IMR-90 (cell line): Measurements from ENCODE around the gene PRR19. TPM values are rescaled to one million over a fixed set of nuclear protein-coding genes. Genes with fewer than 3 reads are reported as not detected.

ENCODE experiments used
- ATAC-seq: fragments of 200-7000 bp; cut with Tn5 transposase; 2 replicates; pipeline ENCODE4 v1.9.1; 2020; ENCODE audit warnings: low read depth, mild to moderate bottlenecking, moderate library complexity
- BruUV-seq: library from RNA; stranded (reverse); fragments of 400-500 nt; replicated peaks from 2 replicates; lab custom pipeline; 2021; lab: Mats Ljungman, UMichigan
- CTCF ChIA-PET: fragments of 300-600 bp; formaldehyde crosslinking; extraction: SDS; loops from one replicate; lab custom pipeline; 2021; ENCODE audit warnings: antibody characterized with exemption; lab: Yijun Ruan, JAX
- POLR2A ChIA-PET: fragments of 300-600 bp; sonication (Branson Sonifier 250); formaldehyde crosslinking; loops from one replicate; lab custom pipeline; 2022; ENCODE audit warnings: antibody characterized with exemption; ENCODE audit not compliant: unreplicated experiment; lab: Charles Lee
- DNase-seq: peaks from one replicate; pipeline ENCODE4 v3.0.0; 2013
- H2AFZ ChIP-seq: replicated peaks from 2 replicates; pipeline ENCODE3; 2013; ENCODE audit warnings: low read length, mild to moderate bottlenecking; ENCODE audit not compliant: poor library complexity
- H2AK5ac ChIP-seq: 2 replicates; pipeline ENCODE4 v1.6.1; 2013; ENCODE audit warnings: low read depth, low read length, inconsistent platforms
- H2AK9ac ChIP-seq: replicated peaks from 2 replicates; pipeline ENCODE3; 2013; ENCODE audit warnings: mild to moderate bottlenecking, low read depth, low read length, moderate library complexity; ENCODE audit not compliant: poor library complexity
- H2BK120ac ChIP-seq: 2 replicates; pipeline ENCODE4 v1.6.1; 2013; ENCODE audit warnings: low read depth, low read length, inconsistent platforms
- H2BK15ac ChIP-seq: 3 replicates; pipeline ENCODE4 v1.6.1; 2013; ENCODE audit warnings: low read depth, low read length, inconsistent platforms
- H2BK20ac ChIP-seq: 2 replicates; pipeline ENCODE4 v1.6.1; 2013; ENCODE audit warnings: low read depth, mild to moderate bottlenecking, inconsistent platforms, low read length, moderate library complexity
- H2BK5ac ChIP-seq: 2 replicates; pipeline ENCODE4 v1.6.1; 2013; ENCODE audit warnings: mild to moderate bottlenecking, low read depth, low read length, inconsistent platforms; ENCODE audit not compliant: poor library complexity, severe bottlenecking
- H3K14ac ChIP-seq: replicated peaks from 2 replicates; pipeline ENCODE4 v1.6.1; 2013; ENCODE audit warnings: low read depth, low read length, inconsistent platforms
- H3K18ac ChIP-seq: 2 replicates; pipeline ENCODE4 v1.6.1; 2013; ENCODE audit warnings: low read depth, low read length, control low read depth
- H3K23ac ChIP-seq: 2 replicates; pipeline ENCODE4 v1.6.1; 2013; ENCODE audit warnings: low read depth, low read length, inconsistent platforms
- H3K27ac ChIP-seq: 2 replicates; pipeline ENCODE4 v1.5.1; 2013; ENCODE audit warnings: mild to moderate bottlenecking, control low read depth, low read length; ENCODE audit not compliant: insufficient read depth
- H3K27me3 ChIP-seq: 2 replicates; pipeline ENCODE4 v1.6.1; 2013; ENCODE audit warnings: low read length; ENCODE audit not compliant: control insufficient read depth, insufficient read depth
- H3K36me3 ChIP-seq: 2 replicates; pipeline ENCODE4 v1.6.1; 2013; ENCODE audit warnings: low read length, mixed read lengths; ENCODE audit not compliant: control insufficient read depth, insufficient read depth
- H3K4ac ChIP-seq: 2 replicates; pipeline ENCODE4 v1.6.1; 2013; ENCODE audit warnings: low read depth, low read length, inconsistent platforms
- H3K4me1 ChIP-seq: 2 replicates; pipeline ENCODE4 v1.6.1; 2013; ENCODE audit warnings: low read length, mixed read lengths; ENCODE audit not compliant: control insufficient read depth, insufficient read depth
- H3K4me2 ChIP-seq: 2 replicates; pipeline ENCODE4 v1.6.1; 2013; ENCODE audit warnings: low read depth, mild to moderate bottlenecking, control low read depth, low read length, moderate library complexity
- H3K4me3 ChIP-seq: 2 replicates; pipeline ENCODE4 v1.5.1; 2013; ENCODE audit warnings: low read depth, mild to moderate bottlenecking, control low read depth, low read length, moderate library complexity; ENCODE audit not compliant: insufficient read depth
- H3K56ac ChIP-seq: 2 replicates; pipeline ENCODE4 v1.6.1; 2013; ENCODE audit warnings: low read length, inconsistent platforms; ENCODE audit not compliant: insufficient read depth; ENCODE audit errors: extremely low read depth
- H3K79me1 ChIP-seq, 2 experiments: 2 replicates each; pipeline ENCODE4 v1.6.1; 2013; ENCODE audit warnings: low read length in 2 of 2, inconsistent platforms in 1 of 2, low read depth in 1 of 2
- H3K9ac ChIP-seq: 2 replicates; pipeline ENCODE4 v1.6.1; 2013; ENCODE audit warnings: low read depth, low read length, control low read depth
- H3K9me1 ChIP-seq: 2 replicates; pipeline ENCODE4 v1.6.1; 2013; ENCODE audit warnings: low read length, inconsistent platforms; ENCODE audit not compliant: insufficient read depth
- H3K9me3 ChIP-seq: 2 replicates; pipeline ENCODE4 v1.6.1; 2013; ENCODE audit warnings: low read length; ENCODE audit not compliant: control insufficient read depth, insufficient read depth
- H4K20me1 ChIP-seq: 2 replicates; pipeline ENCODE4 v1.6.1; 2013; ENCODE audit warnings: low read length, inconsistent platforms; ENCODE audit not compliant: insufficient read depth
- H4K5ac ChIP-seq: 2 replicates; pipeline ENCODE4 v1.6.1; 2013; ENCODE audit warnings: mild to moderate bottlenecking, low read depth, low read length, control low read depth
- H4K8ac ChIP-seq, 2 experiments: 2 replicates each; pipeline ENCODE4 v1.6.1; 2013; ENCODE audit warnings: low read depth in 2 of 2, low read length in 2 of 2, control low read depth in 1 of 2, inconsistent platforms in 1 of 2
- H4K91ac ChIP-seq: 2 replicates; pipeline ENCODE4 v1.6.1; 2013; ENCODE audit warnings: low read depth, low read length, inconsistent platforms; ENCODE audit not compliant: insufficient read depth
- BHLHE40 ChIP-seq: fragments of 150-350 bp; IDR thresholded peaks from 2 replicates; pipeline ENCODE4 v1.6.1; 2016; ENCODE audit warnings: mild to moderate bottlenecking, low read depth, low read length
- CEBPB ChIP-seq: IDR thresholded peaks from 2 replicates; pipeline ENCODE4 v1.6.1; 2012; ENCODE audit warnings: low read depth, low read length, improper control_type of control experiment
- CHD1 ChIP-seq: IDR thresholded peaks from 2 replicates; pipeline ENCODE4 v1.6.1; 2012; ENCODE audit warnings: low read depth, low read length, improper control_type of control experiment
- CTCF ChIP-seq: conservative IDR thresholded peaks from 2 replicates; pipeline ENCODE4 v1.5.1; 2012; ENCODE audit warnings: mild to moderate bottlenecking, low read depth, low read length, improper control_type of control experiment
- ELK1 ChIP-seq: fragments of 150-350 bp; IDR thresholded peaks from 2 replicates; pipeline ENCODE4 v1.6.1; 2016; ENCODE audit warnings: low read depth, mild to moderate bottlenecking, low read length, moderate library complexity, borderline replicate concordance
- FOS ChIP-seq: fragments of 150-350 bp; IDR thresholded peaks from 2 replicates; pipeline ENCODE4 v1.6.1; 2016; ENCODE audit warnings: low read depth, low read length
- MAFK ChIP-seq: IDR thresholded peaks from 2 replicates; pipeline ENCODE4 v1.6.1; 2012; ENCODE audit warnings: low read depth, low read length, improper control_type of control experiment
- MAZ ChIP-seq: IDR thresholded peaks from 2 replicates; pipeline ENCODE4 v1.6.1; 2012; ENCODE audit warnings: low read depth, mild to moderate bottlenecking, low read length, improper control_type of control experiment, moderate library complexity, borderline replicate concordance
- MXI1 ChIP-seq: IDR thresholded peaks from 2 replicates; pipeline ENCODE4 v1.6.1; 2012; ENCODE audit warnings: low read depth, mild to moderate bottlenecking, low read length, moderate library complexity, borderline replicate concordance
- POLR2A ChIP-seq: IDR thresholded peaks from 2 replicates; pipeline ENCODE4 v1.6.1; 2012; ENCODE audit warnings: mild to moderate bottlenecking, low read depth, low read length
- RAD21 ChIP-seq: IDR thresholded peaks from 2 replicates; pipeline ENCODE4 v1.6.1; 2012; ENCODE audit warnings: low read length, improper control_type of control experiment
- RCOR1 ChIP-seq: IDR thresholded peaks from 2 replicates; pipeline ENCODE4 v1.6.1; 2012; ENCODE audit warnings: mild to moderate bottlenecking, low read length, improper control_type of control experiment; ENCODE audit not compliant: insufficient replicate concordance
- RFX5 ChIP-seq: IDR thresholded peaks from 2 replicates; pipeline ENCODE4 v1.8.0; 2012; ENCODE audit warnings: low read depth, mild to moderate bottlenecking, low read length, moderate library complexity
- SMC3 ChIP-seq: fragments of 150-350 bp; IDR thresholded peaks from 2 replicates; pipeline ENCODE4 v1.6.1; 2016; ENCODE audit warnings: low read depth, mild to moderate bottlenecking, antibody characterized with exemption, low read length, moderate library complexity
- USF2 ChIP-seq: fragments of 150-350 bp; IDR thresholded peaks from 2 replicates; pipeline ENCODE4 v1.6.1; 2017; ENCODE audit warnings: mild to moderate bottlenecking, antibody characterized with exemption, low read length, low read depth
- WGBS, 2 experiments: methylation state at CpG; one replicate each; pipeline versions ENCODE4 v1.1.5 to v1.1.7; 2013; ENCODE audit warnings: missing lambda C conversion rate in 2 of 2; ENCODE audit not compliant: insufficient read length in 1 of 2; ENCODE audit errors: extremely low coverage in 2 of 2; 5-methylcytosine and 5-hydroxymethylcytosine counted together
- dilution Hi-C: fragments of 300-500 bp; cut with HindIII; formaldehyde crosslinking; loops from one replicate; pipeline ENCODE4 v1.14.3; 2018; ENCODE audit warnings: low sequenced_read_pairs; ENCODE audit not compliant: unreplicated experiment
- in situ Hi-C: fragments of 300-500 bp; cut with MboI; formaldehyde crosslinking; loops from 3 replicates; pipeline ENCODE4 v1.14.3; 2019; ENCODE audit warnings: low sequenced_read_pairs, inconsistent platforms, mixed read lengths
- intact Hi-C: fragments of 100-400 bp; cut with micrococcal nuclease; formaldehyde crosslinking; loops from 2 replicates; pipeline ENCODE4 v1.10.0; 2022
- polyA plus RNA-seq, 3 experiments: library from polyadenylated mRNA; depleted of rRNA; stranded (reverse); fragments of >200 nt; gene quantifications; 2 replicates each; pipeline ENCODE4 v1.2.3, GENCODE V29; 2012; ENCODE audit warnings: low replicate concordance in 1 of 3
- total RNA-seq: library from RNA; depleted of rRNA; stranded (reverse); fragments of >200 nt; gene quantifications from 2 replicates; pipeline ENCODE4 v1.2.3, GENCODE V29; 2012

PRR19 gene
- total and polyA plus RNA-seq, 2 of the 4 experiments (the other 2 are of a cell fraction), result 0.36 to 1.6 TPM

- Histone ChIP-seq H3K27me3 (no peaks in the 10 kb centered on the region), H2AFZ (no peak overlapping the region), H3K4me1 (peaks cover 40% of the 10 kb centered on the region), H3K23ac (no peak overlapping the region), H2BK20ac (no peak overlapping the region), H2BK120ac (no peak overlapping the region), H3K18ac (no peak overlapping the region), H3K9me1 (peaks cover 12% of the 10 kb centered on the region), H3K9ac (no peak overlapping the region), H2BK15ac (no peak overlapping the region), H4K20me1 (peaks cover 42% of the 10 kb centered on the region; the same call in 1 of the 2 replicates), H3K4ac (0 out of 2 replicates have a peak overlapping the region, but pooled peaks have one; percentile 13), H4K91ac (no peak overlapping the region), H4K8ac (no peak overlapping the region), H3K14ac (no peak overlapping the region), H3K4me3 (no peak overlapping the region), H3K36me3 (peaks cover 29% of the 10 kb centered on the region), H2AK5ac (peak overlapping the region; percentile 30; the same call in 1 of the 2 replicates), H3K9me3 (no peaks in the 10 kb centered on the region), H4K5ac (no peak overlapping the region), H2BK5ac (peak overlapping the region; percentile 5), H3K4me2 (no peak overlapping the region), H3K27ac (peak overlapping the region; percentile 15), H2AK9ac (peak overlapping the region; percentile 82), H3K56ac (no peak overlapping the region), H3K79me1 (peaks cover 33 to 82% of the 10 kb centered on the region in 2 experiments)
- intact Hi-C loops, result no loop called here
- dilution Hi-C loops, result no loop called here
- ATAC-seq (no peak), DNase-seq (no peak)
- BruUV-seq, result no TSS peak
- ChIA-PET POLR2A (interaction anchor here (0.8 kb wide), 1 partner anchor 34 kb away, joined by 6 read pairs; no protein-coding TSS in a partner anchor), CTCF (interaction anchor here (3.6 kb wide), 1 partner anchor 33 kb away, joined by 29 read pairs; no protein-coding TSS in a partner anchor)
- WGBS, 2 experiments, result 46% methylated on average over 8 of the region's 10 CpGs; no CpG with 5 or more reads in 1 of the 2 experiments
- in situ Hi-C loops, result no loop called here
- TF ChIP-seq RFX5, result no peak
- no peak for TF ChIP-seq CEBPB
- TF ChIP-seq CHD1, result no peak
- TF ChIP-seq USF2, result no peak
- no peak for TF ChIP-seq SMC3
- no peak for TF ChIP-seq BHLHE40
- TF ChIP-seq MXI1, result no peak
- no peak for TF ChIP-seq RCOR1
- no peak for TF ChIP-seq MAFK
- TF ChIP-seq CTCF, result no peak
- TF ChIP-seq FOS, result no peak
- no peak for TF ChIP-seq RAD21
- TF ChIP-seq MAZ, result no peak
- TF ChIP-seq POLR2A, result no peak
- no peak for TF ChIP-seq ELK1
Measured at GRCh38 chr19:42277821-42278451, 24.0 kb upstream of the PRR19 start.
